KBM-7 (cell line): ENCODE results near the gene ACTL6B.

Experiments used
- DNase-seq: peaks from one replicate; pipeline ENCODE4 v3.0.0-alpha.2; 2015
- in situ Hi-C: fragments of 300-500 bp; cut with MboI; formaldehyde crosslinking; loops from 2 replicates; pipeline ENCODE4 v1.14.3; 2020; ENCODE audit warnings: low sequenced_read_pairs, low pct_unique_long_range_greater_than_20kb, mixed read lengths

The ACTL6B gene

DNA sequence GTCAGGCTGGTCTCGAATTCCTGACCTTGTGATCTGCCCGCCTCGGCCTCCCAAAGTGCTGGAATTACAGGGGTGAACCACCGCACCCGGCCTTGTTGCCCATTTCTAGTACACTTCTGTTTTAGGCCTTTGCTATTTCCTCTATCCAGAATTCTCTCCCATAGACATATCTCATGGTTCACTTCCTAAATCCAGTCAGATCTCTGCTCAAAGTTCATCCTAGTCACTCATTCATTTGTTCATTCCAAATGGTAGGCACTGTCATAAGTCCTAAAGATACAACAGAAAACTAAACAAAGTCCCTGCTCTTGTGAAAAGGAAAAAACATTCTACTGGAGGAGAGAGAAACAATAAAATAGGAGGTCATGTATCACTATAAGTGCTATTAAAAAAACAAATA lies 46.3 kb downstream of the ACTL6B start:
- in situ Hi-C loops: no loop called here
- DNase-seq: no peak

DNA sequence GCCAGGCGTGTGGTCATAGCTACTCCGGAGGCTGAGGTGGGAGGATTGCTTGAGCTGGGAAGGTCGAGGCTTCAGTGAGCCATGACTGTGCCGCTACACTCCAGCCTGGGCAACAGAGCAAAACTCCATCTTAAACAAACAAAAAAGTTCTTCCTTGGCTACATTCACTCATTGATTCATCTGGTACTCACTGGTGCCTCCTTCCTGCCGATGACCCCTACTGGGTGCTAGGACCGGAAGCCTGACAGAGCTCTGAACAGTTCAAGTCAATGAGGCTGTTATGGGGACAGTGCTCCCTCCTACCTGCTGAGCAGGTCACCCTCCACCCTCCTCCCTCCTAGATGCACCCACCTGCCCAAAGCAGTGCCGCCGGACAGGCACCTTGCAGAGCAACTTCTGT lies 49.1 kb downstream of the ACTL6B start:
- no peak for DNase-seq
- in situ Hi-C loops: no loop called here

GRCh38 chr7:100606313-100606712 lies 49.9 kb downstream of the ACTL6B start:
- in situ Hi-C loops: no loop called here
- no peak for DNase-seq

DNA sequence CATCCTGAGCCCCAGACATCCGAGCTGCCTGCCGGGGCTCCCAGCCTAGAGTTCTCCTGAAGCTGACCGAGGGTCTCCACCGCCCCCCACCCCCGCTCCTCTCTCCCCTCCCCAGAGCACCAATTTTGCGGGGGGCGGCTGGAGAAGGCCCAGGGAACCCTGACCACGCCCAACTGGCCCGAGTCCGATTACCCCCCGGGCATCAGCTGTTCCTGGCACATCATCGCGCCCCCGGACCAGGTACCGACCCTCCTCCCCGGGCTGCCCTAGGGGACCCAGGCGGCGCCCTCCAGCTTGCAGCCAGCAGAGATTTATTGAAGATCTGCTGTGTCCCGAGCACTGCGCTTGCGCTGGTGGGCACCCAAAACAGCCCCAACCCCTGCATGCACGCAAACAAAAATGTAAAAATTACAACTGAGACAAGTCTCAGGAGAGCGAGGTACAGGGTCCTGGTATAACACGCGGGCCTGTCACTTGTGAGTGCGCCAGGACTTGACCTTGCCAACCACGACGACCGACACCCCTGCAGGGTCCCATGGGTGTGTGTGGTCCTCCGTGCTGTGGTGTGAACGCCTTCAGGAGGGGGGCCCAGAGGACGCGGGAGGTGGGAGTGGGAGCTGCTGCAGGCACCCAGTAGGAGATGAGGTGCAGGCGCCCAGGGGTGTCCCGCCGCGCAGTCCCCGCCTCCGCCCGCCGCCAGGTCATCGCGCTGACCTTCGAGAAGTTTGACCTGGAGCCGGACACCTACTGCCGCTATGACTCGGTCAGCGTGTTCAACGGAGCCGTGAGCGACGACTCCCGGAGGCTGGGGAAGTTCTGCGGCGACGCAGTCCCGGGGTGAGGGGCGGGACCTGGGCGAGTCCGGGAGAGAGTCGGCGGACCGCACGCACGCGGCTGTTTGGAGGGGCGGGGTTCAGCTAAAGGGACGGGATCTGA lies 51.0 kb downstream of the ACTL6B start:
- DNase-seq: no peak
- in situ Hi-C loops: no loop called here

DNA sequence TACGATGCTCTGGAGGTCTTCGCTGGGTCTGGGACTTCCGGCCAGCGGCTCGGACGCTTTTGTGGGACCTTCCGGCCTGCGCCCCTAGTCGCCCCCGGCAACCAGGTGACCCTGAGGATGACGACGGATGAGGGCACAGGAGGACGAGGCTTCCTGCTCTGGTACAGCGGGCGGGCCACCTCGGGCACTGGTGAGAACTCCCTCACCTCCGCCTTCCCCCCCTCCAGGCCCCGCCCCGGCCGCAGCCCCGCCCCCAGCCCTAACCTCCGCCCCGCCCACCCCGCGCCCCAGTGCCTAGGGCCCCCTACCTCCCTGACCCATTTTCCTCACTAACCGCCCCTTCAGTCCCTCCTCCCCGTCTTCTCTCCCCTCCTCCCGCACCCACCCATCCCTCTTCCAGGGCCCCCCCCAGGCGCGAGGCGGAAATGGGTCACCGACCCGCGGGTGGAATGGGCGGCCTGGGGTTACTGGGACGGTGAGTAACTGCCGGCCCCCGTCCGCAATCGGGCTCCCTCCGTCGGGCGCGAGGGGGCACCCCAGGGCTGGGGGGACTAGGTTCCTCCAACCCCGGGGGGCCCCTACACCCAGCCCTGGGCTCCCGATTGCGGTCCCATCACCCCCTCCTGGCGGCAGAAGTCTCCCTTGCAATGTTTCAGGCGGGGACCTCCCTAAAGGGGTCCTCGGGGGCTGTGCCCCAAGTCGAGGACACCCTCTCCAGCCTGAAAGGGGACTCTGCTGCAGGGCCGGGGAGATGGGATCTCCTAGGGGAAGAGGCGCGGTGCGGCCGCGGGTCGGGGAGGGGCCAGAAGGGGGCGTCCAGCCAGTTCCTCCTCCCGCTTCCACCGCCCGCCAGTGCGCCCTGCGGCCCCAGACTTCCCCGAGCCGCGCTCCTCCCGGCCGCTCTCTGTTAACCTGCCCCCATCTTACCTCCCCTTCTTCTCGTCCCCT lies 51.9 kb downstream of the ACTL6B start:
- in situ Hi-C loops: no loop called here
- DNase-seq: peak; percentile 88

GRCh38 chr7:100603726-100604027 lies 52.6 kb downstream of the ACTL6B start:
- in situ Hi-C loops: no loop called here

DNA sequence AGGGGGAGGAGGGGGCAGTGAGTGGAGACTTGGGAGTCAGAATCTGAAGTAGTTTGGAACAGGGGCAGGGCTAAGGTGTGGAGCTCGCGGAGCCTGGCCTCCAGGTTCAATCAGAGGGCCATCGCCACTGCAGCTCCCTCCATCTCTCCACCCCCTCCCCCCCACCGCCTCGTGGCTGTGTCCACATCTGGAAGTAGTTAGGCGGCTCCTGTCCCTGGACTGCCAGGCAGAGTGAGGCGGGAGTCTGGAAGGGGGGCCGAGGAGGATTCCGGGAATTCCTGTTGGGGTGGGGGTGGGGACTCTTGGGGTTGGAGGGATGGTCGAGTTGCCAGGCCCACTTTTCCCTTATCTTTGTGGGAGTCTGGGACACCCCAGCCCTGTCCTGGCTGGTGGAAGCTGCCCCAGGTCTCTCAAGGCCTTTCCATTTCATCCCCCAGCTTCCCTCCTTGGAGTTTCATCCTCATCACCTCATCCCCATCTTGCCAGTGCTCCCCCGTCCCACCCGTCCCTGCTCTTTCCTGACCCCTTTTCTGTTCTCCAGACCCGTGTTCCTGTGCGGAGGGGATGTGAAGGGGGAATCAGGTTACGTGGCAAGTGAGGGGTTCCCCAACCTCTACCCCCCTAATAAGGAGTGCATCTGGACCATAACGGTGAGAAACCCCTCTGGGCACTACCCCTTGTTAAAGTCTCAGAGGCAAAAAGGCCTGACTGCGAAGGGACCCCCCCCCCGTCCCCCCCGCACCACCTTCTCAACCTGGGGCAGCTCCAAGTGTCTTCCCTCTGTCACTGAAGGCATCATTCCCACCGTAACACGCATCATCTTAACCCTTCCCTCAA lies 53.1 kb downstream of the ACTL6B start:
- DNase-seq: no peak
- in situ Hi-C loops: no loop called here

More at GRCh38 chr7:100603726-100604027, 52.6 kb downstream of the ACTL6B start:
- DNase-seq: no peak

GRCh38 chr7:100600730-100601038 lies 55.6 kb downstream of the ACTL6B start:
- in situ Hi-C loops: no loop called here
- no peak for DNase-seq

- in situ Hi-C loops: no loop called here
- no peak for DNase-seq
These were observed 56.1 kb downstream of the ACTL6B start for GRCh38 chr7:100599911-100600729.

GRCh38 chr7:100598425-100598824 lies 57.8 kb downstream of the ACTL6B start:
- DNase-seq: peak; percentile 17
- in situ Hi-C loops: no loop called here

DNA sequence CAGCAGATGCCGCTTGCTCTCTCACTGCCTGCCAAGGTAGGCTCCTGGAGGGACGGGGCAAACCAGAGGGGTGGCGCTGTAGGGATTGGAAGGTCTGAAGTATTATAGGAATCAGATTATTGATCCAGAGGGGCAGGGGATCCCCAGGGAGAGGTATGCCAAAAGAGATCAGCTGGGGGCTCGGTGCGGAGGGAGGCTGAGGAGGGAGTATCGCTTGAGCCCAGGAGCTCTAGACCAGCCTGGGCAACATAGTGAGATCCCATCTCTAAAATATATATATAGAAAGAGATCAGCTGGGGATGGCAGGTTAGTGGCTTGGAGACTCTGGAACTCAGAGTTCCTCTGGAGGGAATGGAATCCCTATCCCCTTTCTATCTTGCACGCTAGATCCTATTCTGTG lies 61.1 kb downstream of the ACTL6B start:
- in situ Hi-C loops: no loop called here
- no peak for DNase-seq
